H9 (cell line): ENCODE data around the gene GLMP. TPM values are rescaled to one million over a fixed set of nuclear protein-coding genes. Genes with fewer than 3 reads are reported as not detected.

Experiments
- DNase-seq: peaks from one replicate; pipeline ENCODE4 v3.0.0-alpha.2; 2017
- H2AFZ ChIP-seq: one replicate; pipeline ENCODE4 v1.6.1; 2013; ENCODE audit warnings: mild to moderate bottlenecking, low read length, control low read depth, moderate library complexity
- H2AK5ac ChIP-seq: 2 replicates; pipeline ENCODE4 v1.6.1; 2013; ENCODE audit warnings: low read length, control low read depth, mixed read lengths; ENCODE audit not compliant: insufficient read length
- H2BK120ac ChIP-seq: one replicate; pipeline ENCODE4 v1.6.1; 2013; ENCODE audit warnings: low read depth, mild to moderate bottlenecking, low read length, control low read depth, inconsistent platforms; ENCODE audit not compliant: poor library complexity, severe bottlenecking
- H2BK12ac ChIP-seq: 2 replicates; pipeline ENCODE4 v1.6.1; 2013; ENCODE audit warnings: low read length, control low read depth, mixed read lengths, low read depth; ENCODE audit not compliant: insufficient read length
- H2BK15ac ChIP-seq: 2 replicates; pipeline ENCODE4 v1.6.1; 2013; ENCODE audit warnings: low read depth, low read length, control low read depth
- H2BK20ac ChIP-seq: one replicate; pipeline ENCODE4 v1.6.1; 2013; ENCODE audit warnings: low read depth, mild to moderate bottlenecking, low read length, control low read depth, inconsistent platforms; ENCODE audit not compliant: poor library complexity, severe bottlenecking
- H2BK5ac ChIP-seq: 2 replicates; pipeline ENCODE4 v1.6.1; 2013; ENCODE audit warnings: low read length, control low read depth, mixed read lengths; ENCODE audit not compliant: insufficient read length
- H3K14ac ChIP-seq: 2 replicates; pipeline ENCODE4 v1.6.1; 2013; ENCODE audit warnings: low read length, control low read depth; ENCODE audit not compliant: insufficient read depth
- H3K18ac ChIP-seq: 2 replicates; pipeline ENCODE4 v1.6.1; 2013; ENCODE audit warnings: low read depth, mild to moderate bottlenecking, mixed read lengths, low read length, control low read depth; ENCODE audit not compliant: insufficient read length
- H3K23ac ChIP-seq: 2 replicates; pipeline ENCODE4 v1.6.1; 2013; ENCODE audit warnings: low read length, control low read depth, mixed read lengths, low read depth; ENCODE audit not compliant: insufficient read length
- H3K23me2 ChIP-seq: 2 replicates; pipeline ENCODE4 v1.6.1; 2013; ENCODE audit warnings: low read depth, mild to moderate bottlenecking, mixed read lengths, low read length, control low read depth; ENCODE audit not compliant: insufficient read length, poor library complexity, severe bottlenecking
- H3K27ac ChIP-seq: 2 replicates; pipeline ENCODE4 v1.5.1; 2013; ENCODE audit warnings: low read length, control low read depth, mixed read lengths, low read depth; ENCODE audit not compliant: insufficient read length
- H3K27me3 ChIP-seq: 2 replicates; pipeline ENCODE4 v1.6.1; 2013; ENCODE audit warnings: low read length, control low read depth, inconsistent platforms; ENCODE audit not compliant: insufficient read depth
- H3K4ac ChIP-seq: 2 replicates; pipeline ENCODE4 v1.6.1; 2013; ENCODE audit warnings: low read depth, mild to moderate bottlenecking, control low read depth, inconsistent platforms, low read length, moderate library complexity
- H3K4me1 ChIP-seq: 2 replicates; pipeline ENCODE4 v1.6.1; 2013; ENCODE audit warnings: low read length, control low read depth, inconsistent platforms; ENCODE audit not compliant: insufficient read depth
- H3K4me2 ChIP-seq: 2 replicates; pipeline ENCODE4 v1.6.1; 2013; ENCODE audit warnings: low read length, control low read depth, mixed read lengths; ENCODE audit not compliant: insufficient read length, insufficient read depth
- H3K56ac ChIP-seq: 2 replicates; pipeline ENCODE4 v1.6.1; 2013; ENCODE audit warnings: low read depth, mild to moderate bottlenecking, mixed read lengths, low read length, control low read depth; ENCODE audit not compliant: insufficient read length
- H3K79me1 ChIP-seq: 2 replicates; pipeline ENCODE4 v1.6.1; 2013; ENCODE audit warnings: low read depth, mild to moderate bottlenecking, moderate library complexity, low read length, control low read depth, inconsistent platforms; ENCODE audit not compliant: insufficient read depth, poor library complexity, severe bottlenecking
- H3K79me2 ChIP-seq: 2 replicates; pipeline ENCODE4 v1.6.1; 2013; ENCODE audit warnings: low read length, control low read depth, inconsistent platforms; ENCODE audit not compliant: insufficient read depth
- H3K9ac ChIP-seq: 2 replicates; pipeline ENCODE4 v1.6.1; 2013; ENCODE audit warnings: low read length, control low read depth, mixed read lengths; ENCODE audit not compliant: insufficient read length; ENCODE audit errors: extremely low read depth
- H3K9me3 ChIP-seq: one replicate; pipeline ENCODE4 v1.6.1; 2013; ENCODE audit warnings: low read depth, low read length, inconsistent platforms; ENCODE audit not compliant: control insufficient read depth
- H3T11ph ChIP-seq: one replicate; pipeline ENCODE4 v1.6.1; 2013; ENCODE audit warnings: mild to moderate bottlenecking, low read length, control low read depth, inconsistent platforms
- H4K20me1 ChIP-seq: one replicate; pipeline ENCODE4 v1.6.1; 2013; ENCODE audit not compliant: control insufficient read depth, insufficient read length, insufficient read depth
- H4K5ac ChIP-seq: 2 replicates; pipeline ENCODE4 v1.6.1; 2013; ENCODE audit warnings: low read depth, mild to moderate bottlenecking, mixed read lengths, low read length, control low read depth; ENCODE audit not compliant: insufficient read length
- H4K8ac ChIP-seq: replicated peaks from 2 replicates; pipeline ENCODE4 v1.6.1; 2013; ENCODE audit warnings: low read length, control low read depth, mixed read lengths, low read depth; ENCODE audit not compliant: insufficient read length
- H4K91ac ChIP-seq: 2 replicates; pipeline ENCODE4 v1.6.1; 2013; ENCODE audit warnings: low read depth, mild to moderate bottlenecking, moderate library complexity, mixed read lengths, low read length, control low read depth; ENCODE audit not compliant: insufficient read length
- H3K27ac Mint-ChIP-seq, 3 experiments: 2 replicates in 2 of 3; 3 replicates in 1 of 3; pipeline ENCODE4 v1.8.0; 2020 to 2021; ENCODE audit warnings: mixed read lengths in 3 of 3, mild to moderate bottlenecking in 1 of 3, moderate library complexity in 1 of 3
- H3K27me3 Mint-ChIP-seq: 2 replicates; pipeline ENCODE4 v1.8.0; 2021; ENCODE audit warnings: low read depth, mild to moderate bottlenecking, moderate library complexity, mixed read lengths
- H3K36me3 Mint-ChIP-seq, 3 experiments: 2 replicates in 2 of 3; 3 replicates in 1 of 3; pipeline ENCODE4 v1.8.0; 2020 to 2021; ENCODE audit warnings: low read depth in 3 of 3, mixed read lengths in 3 of 3; ENCODE audit not compliant: insufficient read depth in 1 of 3
- H3K4me1 Mint-ChIP-seq, 2 experiments: 2 replicates each; pipeline ENCODE4 v1.8.0; 2020; ENCODE audit warnings: mixed read lengths in 2 of 2
- H3K4me3 Mint-ChIP-seq, 2 experiments: 2 replicates in 1 of 2; 3 replicates in 1 of 2; pipeline ENCODE4 v1.8.0; 2020 to 2021; ENCODE audit warnings: mild to moderate bottlenecking in 2 of 2, mixed read lengths in 2 of 2, moderate library complexity in 1 of 2
- H3K9me3 Mint-ChIP-seq, 2 experiments: 2 replicates in 1 of 2; 3 replicates in 1 of 2; pipeline ENCODE4 v1.8.0; 2020; ENCODE audit warnings: mild to moderate bottlenecking in 2 of 2, mixed read lengths in 2 of 2, moderate library complexity in 1 of 2
- CTCF ChIP-seq: fragments of 200-600 bp; sonication (generic); conservative IDR thresholded peaks from 3 replicates; pipeline ENCODE4 v1.8.0; 2021; ENCODE audit warnings: antibody characterized with exemption, mild to moderate bottlenecking
- WGBS: extraction: QIAGEN DNeasy Blood & Tissue Kit; methylation state at CpG from one replicate; pipeline ENCODE4 v1.1.7; 2013; ENCODE audit warnings: missing lambda C conversion rate, low lambda C conversion rate, mixed read lengths; ENCODE audit not compliant: insufficient read length; ENCODE audit errors: extremely low coverage; 5-methylcytosine and 5-hydroxymethylcytosine counted together
- total RNA-seq: library from RNA; stranded (reverse); gene quantifications from 2 replicates; pipeline ENCODE4 v1.2.1, GENCODE V29; 2021

The GLMP gene
- total RNA-seq, 1 experiment from 2014 or later, result 49.2 TPM

- Histone ChIP-seq H3K14ac (no peak overlapping the region), H3K18ac (no peak overlapping the region), H3K79me1 (no peaks in the 10 kb centered on the region), H3K4ac (no peak overlapping the region), H2AFZ (no peak overlapping the region), H2BK5ac (no peak overlapping the region), H3K79me2 (no peaks in the 10 kb centered on the region), H2BK12ac (no peak overlapping the region), H3K23ac (no peak overlapping the region), H3K56ac (no peak overlapping the region), H4K91ac (no peak overlapping the region), H3K9me3 (no peaks in the 10 kb centered on the region), H2AK5ac (no peak overlapping the region), H2BK120ac (no peak overlapping the region), H4K8ac (no peak overlapping the region), H3K23me2 (no peaks in the 10 kb centered on the region), H2BK20ac (no peak overlapping the region), H3K27ac (no peak overlapping the region), H3K27me3 (no peaks in the 10 kb centered on the region), H4K5ac (no peak overlapping the region), H3K9ac (no peak overlapping the region), H4K20me1 (no peaks in the 10 kb centered on the region), H2BK15ac (no peak overlapping the region), H3K4me2 (no peak overlapping the region), H3K4me1 (no peaks in the 10 kb centered on the region), H3T11ph (no peak overlapping the region)
- TF ChIP-seq CTCF, result no peak
- WGBS, result no CpG with 5 or more reads among the region's 3 CpGs
- H3K27ac Mint-ChIP-seq, result no peak overlapping the region
- no peak overlapping the region for H3K4me3 Mint-ChIP-seq
- H3K9me3 Mint-ChIP-seq, result no peaks in the 10 kb centered on the region
- peaks cover 71 to 96% (median 81%) of the 10 kb centered on the region in 3 experiments; a peak in 6 of 7 replicates for H3K36me3 Mint-ChIP-seq
- no peaks in the 10 kb centered on the region for H3K4me1 Mint-ChIP-seq
- no peak for DNase-seq
- H3K27me3 Mint-ChIP-seq, result no peaks in the 10 kb centered on the region
These were observed 25.2 kb downstream of the GLMP start for GRCh38 chr1:156270314-156270713.
